Keratinocyte (primary cell): ENCODE results near the gene OXSR1. TPM values are rescaled to one million over a fixed set of nuclear protein-coding genes. Genes with fewer than 3 reads are reported as not detected.

Experiments
- DNase-seq: peaks from one replicate; pipeline ENCODE4 v3.0.0-alpha.2; 2011; ENCODE audit warnings: low read depth, missing footprints, low spot score
- FAIRE-seq: peaks from 2 replicates; lab custom pipeline; 2011; peaks lifted over from hg19 to GRCh38; lab: Jason Lieb, UNC
- H2AFZ ChIP-seq: 2 replicates; pipeline ENCODE4 v1.6.0; 2012; ENCODE audit warnings: low read length, control low read depth, inconsistent platforms; ENCODE audit not compliant: control insufficient read depth
- H3K27ac ChIP-seq: 2 replicates; pipeline ENCODE4 v1.5.1; 2011; ENCODE audit warnings: low read length; ENCODE audit not compliant: control insufficient read depth, insufficient read depth
- H3K27me3 ChIP-seq: 3 replicates; pipeline ENCODE4 v1.6.0; 2011; ENCODE audit warnings: low read length; ENCODE audit not compliant: control insufficient read depth, insufficient read depth; ENCODE audit errors: extremely low read depth
- H3K36me3 ChIP-seq, 2 experiments: 2 replicates in 1 of 2; 3 replicates in 1 of 2; pipeline ENCODE4 v1.5.1; 2011; ENCODE audit warnings: low read length in 2 of 2, mild to moderate bottlenecking in 1 of 2; ENCODE audit not compliant: control insufficient read depth in 2 of 2, insufficient read depth in 2 of 2; ENCODE audit errors: extremely low read depth in 1 of 2
- H3K4me1 ChIP-seq: 3 replicates; pipeline ENCODE4 v1.5.1; 2011; ENCODE audit warnings: low read length; ENCODE audit not compliant: control insufficient read depth, insufficient read depth; ENCODE audit errors: extremely low read depth
- H3K4me2 ChIP-seq: 3 replicates; pipeline ENCODE4 v1.6.0; 2011; ENCODE audit warnings: low read depth, low read length; ENCODE audit not compliant: control insufficient read depth, insufficient read depth; ENCODE audit errors: extremely low read depth
- H3K4me3 ChIP-seq, 3 experiments: fragments of 200-600 bp in 1 of 3; sonication (generic) in 1 of 3; 2 replicates in 2 of 3; 3 replicates in 1 of 3; pipeline ENCODE4 v1.5.1; 2011 to 2016; ENCODE audit warnings: low read length in 3 of 3, mild to moderate bottlenecking in 3 of 3, control low read depth in 2 of 3, inconsistent platforms in 1 of 3, low read depth in 1 of 3, mixed read lengths in 1 of 3, mixed run types in 1 of 3, moderate library complexity in 1 of 3; ENCODE audit not compliant: control insufficient read depth in 2 of 3, insufficient read depth in 2 of 3; ENCODE audit errors: extremely low read depth in 1 of 3
- H3K79me2 ChIP-seq: 2 replicates; pipeline ENCODE4 v1.6.0; 2012; ENCODE audit warnings: low read length; ENCODE audit not compliant: control insufficient read depth, insufficient read depth
- H3K9ac ChIP-seq: 3 replicates; pipeline ENCODE4 v1.6.0; 2011; ENCODE audit warnings: low read length; ENCODE audit not compliant: control insufficient read depth, insufficient read depth; ENCODE audit errors: extremely low read depth
- H3K9me1 ChIP-seq: 3 replicates; pipeline ENCODE4 v1.6.0; 2011; ENCODE audit warnings: low read length; ENCODE audit not compliant: control insufficient read depth, insufficient read depth; ENCODE audit errors: extremely low read depth
- H3K9me3 ChIP-seq: 2 replicates; pipeline ENCODE4 v1.5.1; 2012; ENCODE audit warnings: low read depth, low read length; ENCODE audit not compliant: control insufficient read depth
- H4K20me1 ChIP-seq: 3 replicates; pipeline ENCODE4 v1.6.0; 2011; ENCODE audit warnings: low read length; ENCODE audit not compliant: control insufficient read depth, insufficient read depth; ENCODE audit errors: extremely low read depth
- CTCF ChIP-seq, 3 experiments: IDR thresholded peaks in 1 of 3; conservative IDR thresholded peaks in 1 of 3; optimal IDR thresholded peaks in 1 of 3; 2 replicates in 2 of 3; 3 replicates in 1 of 3; pipeline versions ENCODE3 to v1.5.1; 2011; ENCODE audit warnings: low read length in 3 of 3, mild to moderate bottlenecking in 3 of 3, moderate library complexity in 2 of 3, control low read depth in 1 of 3, inconsistent platforms in 1 of 3; ENCODE audit not compliant: insufficient read depth in 2 of 3; ENCODE audit errors: extremely low read depth in 1 of 3
- EZH2 ChIP-seq: IDR thresholded peaks from one replicate; pipeline ENCODE4 v1.6.1; 2012; ENCODE audit warnings: inconsistent platforms, mild to moderate bottlenecking, low read length, moderate library complexity
- dilution Hi-C: fragments of 300-500 bp; cut with MboI; formaldehyde crosslinking; loops from one replicate; pipeline ENCODE4 v1.7.0; 2020; ENCODE audit warnings: low sequenced_read_pairs; ENCODE audit not compliant: extremely low pct_ligation_motif_present
- polyA plus RNA-seq, 5 experiments: library from polyadenylated mRNA; depleted of rRNA in 3 of 5; stranded (reverse) in 3 of 5; stranded (forward) in 1 of 5; unstranded in 1 of 5; fragments of >200 nt; gene quantifications; 1 replicate in 1 of 5; 2 replicates in 3 of 5; 3 replicates in 1 of 5; pipeline versions ENCODE4 v1.2.1 to v1.2.3, GENCODE V29; 2011 to 2012; ENCODE audit warnings: missing spikeins in 2 of 5, low read depth in 1 of 5, low replicate concordance in 1 of 5

Gene OXSR1
- polyA plus RNA-seq, 1 donor (not counting 4 experiments of a cell fraction or from before 2014, with no cell fraction given), result 77.0 TPM

- Histone ChIP-seq H4K20me1 (peaks cover 6% of the 10 kb centered on the region), H3K79me2 (peaks cover 6% of the 10 kb centered on the region), H3K9me1 (peaks cover 3% of the 10 kb centered on the region), H3K4me1 (peaks cover 14% of the 10 kb centered on the region), H3K4me3 (no peak overlapping the region), H3K9me3 (no peaks in the 10 kb centered on the region), H3K4me2 (peak overlapping the region; percentile 20), H3K9ac (no peak overlapping the region), H2AFZ (no peak overlapping the region), H3K36me3 (peaks cover 25 to 69% of the 10 kb centered on the region in 2 experiments), H3K27me3 (no peaks in the 10 kb centered on the region), H3K27ac (peak overlapping the region; percentile 67)
- FAIRE-seq (peak; percentile 88), DNase-seq (peak; percentile 53)
- dilution Hi-C loops, result no loop called here
- TF ChIP-seq EZH2 (no peak), CTCF (optimal IDR thresholded peaks at IDR 0.05 in 1 of 3, IDR thresholded peaks at IDR 0.05 in 1 of 3, conservative IDR thresholded peaks at IDR 0.05 in 1 of 3; ENCODE audit: extremely low read depth in 1 of 3, insufficient read depth in 2 of 3, low read length in 3 of 3) (peak; percentile 29 to 63 (median 47))
Observed at GRCh38 chr3:38247366-38248035, 82.2 kb downstream of the OXSR1 start.

- dilution Hi-C loops, result no loop called here
- peaks cover 3% of the 10 kb centered on the region for H3K9me1 ChIP-seq
- no peaks in the 10 kb centered on the region for H3K27me3 ChIP-seq
- H3K9ac ChIP-seq, result no peak overlapping the region
- DNase-seq, result no peak
- H3K27ac ChIP-seq, result no peak overlapping the region
- no peak for TF ChIP-seq CTCF (optimal IDR thresholded peaks at IDR 0.05 in 1 of 3, IDR thresholded peaks at IDR 0.05 in 1 of 3, conservative IDR thresholded peaks at IDR 0.05 in 1 of 3; ENCODE audit: extremely low read depth in 1 of 3, insufficient read depth in 2 of 3, low read length in 3 of 3)
- TF ChIP-seq EZH2, result no peak
- no peak overlapping the region for H3K4me2 ChIP-seq
- peaks cover 10% of the 10 kb centered on the region for H4K20me1 ChIP-seq
- FAIRE-seq, result no peak
- no peaks in the 10 kb centered on the region for H3K9me3 ChIP-seq
- no peak overlapping the region for H2AFZ ChIP-seq
- H3K36me3 ChIP-seq, result peaks cover 43 to 81% of the 10 kb centered on the region in 2 experiments
- peaks cover 14% of the 10 kb centered on the region for H3K4me1 ChIP-seq
- H3K79me2 ChIP-seq, result peaks cover 3% of the 10 kb centered on the region
- no peak overlapping the region for H3K4me3 ChIP-seq
Observed at GRCh38 chr3:38250198-38250597, 84.9 kb downstream of the OXSR1 start.
